B cell (primary cell): ENCODE data around the gene KLHL35. TPM values are rescaled to one million over a fixed set of nuclear protein-coding genes. Genes with fewer than 3 reads are reported as not detected.
A peak's percentile ranks its signal among the peaks of the same experiment; 100 is the strongest.

Experiments used
- ATAC-seq: fragments of 200-7000 bp; cut with Tn5 transposase; one replicate; pipeline ENCODE4 v1.10.0; 2021; ENCODE audit warnings: low read depth, mild to moderate bottlenecking, moderate number of reproducible peaks, moderate library complexity
- CTCF ChIA-PET: fragments of 350-600 bp; sonication (Branson Sonifier 250); formaldehyde crosslinking; loops from one replicate; lab custom pipeline; 2021; ENCODE audit warnings: antibody characterized with exemption, inconsistent platforms; lab: Charles Lee
- POLR2A ChIA-PET: fragments of 350-600 bp; sonication (Branson Sonifier 250); formaldehyde crosslinking; loops from one replicate; lab custom pipeline; 2021; ENCODE audit warnings: antibody characterized with exemption; lab: Charles Lee
- DNase-seq: peaks from one replicate; pipeline ENCODE4 v3.0.0; 2013
- H2AFZ ChIP-seq: 2 replicates; pipeline ENCODE4 v1.6.1; 2012; ENCODE audit warnings: mild to moderate bottlenecking, low read depth, low read length; ENCODE audit not compliant: insufficient read depth, poor library complexity, severe bottlenecking
- H3K27ac ChIP-seq, 2 donors: 1 replicate in 1 of 2; 2 replicates in 1 of 2; pipeline ENCODE4 v1.5.1; 2012 to 2013; ENCODE audit warnings: low read length in 2 of 2, mild to moderate bottlenecking in 2 of 2, moderate library complexity in 1 of 2
- H3K27me3 ChIP-seq, 4 experiments: fragments of 200-600 bp in 1 of 4; sonication (generic) in 1 of 4; replicated peaks in 1 of 4; 1 replicate in 2 of 4; 2 replicates in 2 of 4; pipeline versions ENCODE4 v1.6.1 to v1.7.0; 2013 to 2016; ENCODE audit warnings: low read length in 3 of 4, mild to moderate bottlenecking in 2 of 4, mixed read lengths in 1 of 4, moderate library complexity in 1 of 4; ENCODE audit not compliant: insufficient read depth in 4 of 4, control insufficient read depth in 3 of 4; ENCODE audit errors: control extremely low read depth in 1 of 4
- H3K36me3 ChIP-seq, 2 experiments: replicated peaks in 1 of 2; 1 replicate in 1 of 2; 2 replicates in 1 of 2; pipeline versions ENCODE4 v1.6.1 to v1.7.1; 2013; ENCODE audit warnings: low read length in 1 of 2; ENCODE audit not compliant: insufficient read depth in 2 of 2, control insufficient read depth in 1 of 2; ENCODE audit errors: control extremely low read depth in 1 of 2, extremely low read depth in 1 of 2
- H3K4me1 ChIP-seq, 2 donors: fragments of 200-600 bp in 1 of 2; sonication (generic) in 1 of 2; 1 replicate in 1 of 2; 2 replicates in 1 of 2; pipeline versions ENCODE4 v1.5.1 to v1.6.1; 2013 to 2017; ENCODE audit warnings: low read length in 2 of 2; ENCODE audit not compliant: control insufficient read depth in 2 of 2, insufficient read depth in 2 of 2
- H3K4me2 ChIP-seq: replicated peaks from 2 replicates; pipeline ENCODE3; 2012; ENCODE audit warnings: mild to moderate bottlenecking, low read depth, low read length; ENCODE audit not compliant: poor library complexity, severe bottlenecking
- H3K4me3 ChIP-seq, 5 experiments: fragments of 200-600 bp in 1 of 5; sonication (generic) in 1 of 5; 1 replicate in 3 of 5; 2 replicates in 2 of 5; pipeline versions ENCODE4 v1.5.1 to v1.7.0; 2011 to 2016; ENCODE audit warnings: low read length in 4 of 5, mild to moderate bottlenecking in 4 of 5, low read depth in 2 of 5, control low read depth in 1 of 5, moderate library complexity in 1 of 5; ENCODE audit not compliant: insufficient read depth in 1 of 5; ENCODE audit errors: control extremely low read depth in 1 of 5, extremely low read depth in 1 of 5
- H3K79me2 ChIP-seq: fragments of 200-600 bp; sonication (generic); one replicate; pipeline ENCODE4 v1.6.0; 2016; ENCODE audit warnings: low read length; ENCODE audit not compliant: control insufficient read depth, insufficient read depth
- H3K9ac ChIP-seq: fragments of 200-600 bp; sonication (generic); 2 replicates; pipeline ENCODE4 v1.6.1; 2017; ENCODE audit warnings: mild to moderate bottlenecking, low read length, moderate library complexity
- H3K9me3 ChIP-seq, 3 donors: one replicate each; pipeline versions ENCODE4 v1.6.1 to v1.7.1; 2013; ENCODE audit warnings: low read length in 2 of 3; ENCODE audit not compliant: control insufficient read depth in 2 of 3, insufficient read depth in 1 of 3; ENCODE audit errors: control extremely low read depth in 1 of 3
- H4K20me1 ChIP-seq: 2 replicates; pipeline ENCODE4 v1.6.0; 2012; ENCODE audit warnings: mild to moderate bottlenecking, low read length; ENCODE audit not compliant: insufficient read depth, control insufficient read depth, poor library complexity, severe bottlenecking
- H3K27ac Mint-ChIP-seq: one replicate; pipeline ENCODE4 v1.8.0; 2021; ENCODE audit warnings: mixed read lengths
- H3K27me3 Mint-ChIP-seq: one replicate; pipeline ENCODE4 v1.8.0; 2021; ENCODE audit warnings: mixed read lengths
- H3K4me1 Mint-ChIP-seq: one replicate; pipeline ENCODE4 v1.8.0; 2021; ENCODE audit warnings: mixed read lengths
- H3K4me3 Mint-ChIP-seq: one replicate; pipeline ENCODE4 v1.8.0; 2021; ENCODE audit warnings: mixed read lengths
- H3K9me3 Mint-ChIP-seq: one replicate; pipeline ENCODE4 v1.8.0; 2022; ENCODE audit warnings: mixed read lengths; ENCODE audit not compliant: insufficient read depth
- CTCF ChIP-seq: fragments of 200-600 bp; IDR thresholded peaks from one replicate; pipeline ENCODE4 v1.8.0; 2022; ENCODE audit warnings: antibody characterized with exemption, mild to moderate bottlenecking
- EZH2 ChIP-seq: IDR thresholded peaks from 2 replicates; pipeline ENCODE4 v1.6.1; 2012; ENCODE audit warnings: borderline replicate concordance, low read depth, mild to moderate bottlenecking, moderate library complexity, low read length; ENCODE audit not compliant: insufficient read depth, poor library complexity, severe bottlenecking
- WGBS: methylation state at CpG from one replicate; pipeline ENCODE4 v1.1.5; 2013; ENCODE audit warnings: missing lambda C conversion rate; ENCODE audit not compliant: insufficient coverage; 5-methylcytosine and 5-hydroxymethylcytosine counted together
- intact Hi-C: fragments of 100-400 bp; cut with micrococcal nuclease; formaldehyde crosslinking; loops from one replicate; pipeline ENCODE4 v1.10.0; 2022
- polyA plus RNA-seq: library from polyadenylated mRNA; depleted of rRNA; stranded (reverse); fragments of >200 nt; gene quantifications from 2 replicates; pipeline ENCODE4 v1.2.3, GENCODE V29; 2012
- total RNA-seq, 2 donors: library from RNA; stranded (reverse); fragments of 120-200 nt in 1 of 2; gene quantifications; 1 replicate in 1 of 2; 2 replicates in 1 of 2; pipeline versions ENCODE4 v1.2.3 to v1.2.4, GENCODE V29; 2013 to 2022

The KLHL35 gene
- total and polyA plus RNA-seq, 2 donors (not counting 1 experiment from before 2014, with no cell fraction given), result 0.55 to 0.59 TPM

- ChIA-PET POLR2A (interaction anchor here (0.5 kb wide), 1 partner anchor 33 kb away, joined by 4 read pairs; no protein-coding TSS in a partner anchor), CTCF (interaction anchor here (1.6 kb wide), 1 partner anchor 59 kb away, joined by 7 read pairs; no protein-coding TSS in a partner anchor)
- TF ChIP-seq EZH2, result no peak
- TF ChIP-seq CTCF, result no peak
- Mint-ChIP-seq H3K9me3 (no peaks in the 10 kb centered on the region), H3K27ac (peak overlapping the region; percentile 29), H3K4me1 (peaks cover 16% of the 10 kb centered on the region), H3K27me3 (no peaks in the 10 kb centered on the region), H3K4me3 (no peak overlapping the region)
- H3K9me3 ChIP-seq, result no peaks in the 10 kb centered on the region
- H3K27me3 ChIP-seq, result no peaks in the 10 kb centered on the region
- H3K4me1 ChIP-seq, result peaks cover 0 to 10% of the 10 kb centered on the region in 2 donors
- intact Hi-C loops, result no loop called here
- H4K20me1 ChIP-seq, result no peaks in the 10 kb centered on the region
- H3K4me2 ChIP-seq, result peak overlapping the region; percentile 30
- no peak overlapping the region for H3K9ac ChIP-seq
- no peaks in the 10 kb centered on the region for H3K36me3 ChIP-seq
- no peak overlapping the region for H3K27ac ChIP-seq
- H3K4me3 ChIP-seq, result no peak overlapping the region
- ATAC-seq (no peak), DNase-seq (no peak)
- H2AFZ ChIP-seq, result peak overlapping the region; percentile 60
- H3K79me2 ChIP-seq, result no peaks in the 10 kb centered on the region
- 58% methylated on average over 11 of the region's 16 CpGs for WGBS
These were observed 42.1 kb upstream of the KLHL35 start for GRCh38 chr11:75474878-75475766.

GRCh38 chr11:75474240-75474639 is 41.2 kb upstream of the KLHL35 start:
- H3K9me3 Mint-ChIP-seq, result no peaks in the 10 kb centered on the region
- POLR2A ChIA-PET, result no interaction called here
- CTCF ChIA-PET, result interaction anchor here (1.6 kb wide), 1 partner anchor 60 kb away, joined by 7 read pairs; no protein-coding TSS in a partner anchor
- no peak for TF ChIP-seq EZH2
- no peak for TF ChIP-seq CTCF
- H3K27me3 Mint-ChIP-seq, result no peaks in the 10 kb centered on the region
- DNase-seq (no peak), ATAC-seq (peak; percentile 10)
- peaks cover 16% of the 10 kb centered on the region for H3K4me1 Mint-ChIP-seq
- H3K36me3 ChIP-seq, result no peaks in the 10 kb centered on the region
- H3K4me3 ChIP-seq, result no peak overlapping the region
- H2AFZ ChIP-seq, result no peak overlapping the region
- no peaks in the 10 kb centered on the region for H3K27me3 ChIP-seq
- no peak overlapping the region for H3K4me3 Mint-ChIP-seq
- H3K27ac ChIP-seq, result no peak overlapping the region
- no peaks in the 10 kb centered on the region for H3K9me3 ChIP-seq
- intact Hi-C loops, result no loop called here
- no CpG with 5 or more reads among the region's 1 CpG for WGBS
- H3K79me2 ChIP-seq, result no peaks in the 10 kb centered on the region
- no peak overlapping the region for H3K27ac Mint-ChIP-seq
- no peak overlapping the region for H3K4me2 ChIP-seq
- peaks cover 0 to 10% of the 10 kb centered on the region in 2 donors for H3K4me1 ChIP-seq
- H3K9ac ChIP-seq, result no peak overlapping the region
- H4K20me1 ChIP-seq, result no peaks in the 10 kb centered on the region
